ENCODE results near the gene CENATAC.

DNA sequence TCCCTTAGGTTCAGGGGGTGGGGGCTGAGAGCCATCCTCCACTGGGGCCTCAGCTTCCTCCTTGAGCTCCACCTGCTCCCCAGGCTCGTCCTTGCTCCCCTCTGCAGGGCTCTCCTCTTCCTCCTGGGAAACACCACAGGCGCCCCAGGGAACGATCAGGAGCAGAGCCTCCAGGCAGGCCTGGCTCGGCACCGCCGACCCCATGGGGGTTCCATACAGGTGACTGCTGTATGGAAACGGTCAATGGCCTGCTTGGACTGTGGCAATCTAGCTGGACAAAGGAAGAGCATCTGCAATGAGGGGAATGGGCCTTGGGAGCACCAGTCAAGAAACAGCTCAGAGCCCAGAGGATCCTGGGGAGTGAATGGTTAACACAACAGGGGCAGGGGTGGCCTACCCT lies 51.1 kb downstream of the CENATAC start:
- TF ChIP-seq, protein P1, sequence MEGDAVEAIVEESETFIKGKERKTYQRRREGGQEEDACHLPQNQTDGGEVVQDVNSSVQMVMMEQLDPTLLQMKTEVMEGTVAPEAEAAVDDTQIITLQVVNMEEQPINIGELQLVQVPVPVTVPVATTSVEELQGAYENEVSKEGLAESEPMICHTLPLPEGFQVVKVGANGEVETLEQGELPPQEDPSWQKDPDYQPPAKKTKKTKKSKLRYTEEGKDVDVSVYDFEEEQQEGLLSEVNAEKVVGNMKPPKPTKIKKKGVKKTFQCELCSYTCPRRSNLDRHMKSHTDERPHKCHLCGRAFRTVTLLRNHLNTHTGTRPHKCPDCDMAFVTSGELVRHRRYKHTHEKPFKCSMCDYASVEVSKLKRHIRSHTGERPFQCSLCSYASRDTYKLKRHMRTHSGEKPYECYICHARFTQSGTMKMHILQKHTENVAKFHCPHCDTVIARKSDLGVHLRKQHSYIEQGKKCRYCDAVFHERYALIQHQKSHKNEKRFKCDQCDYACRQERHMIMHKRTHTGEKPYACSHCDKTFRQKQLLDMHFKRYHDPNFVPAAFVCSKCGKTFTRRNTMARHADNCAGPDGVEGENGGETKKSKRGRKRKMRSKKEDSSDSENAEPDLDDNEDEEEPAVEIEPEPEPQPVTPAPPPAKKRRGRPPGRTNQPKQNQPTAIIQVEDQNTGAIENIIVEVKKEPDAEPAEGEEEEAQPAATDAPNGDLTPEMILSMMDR (IDR thresholded peaks at IDR 0.05 in 8 of 11, conservative IDR thresholded peaks at IDR 0.05 in 3 of 11), result no peak
- no peak for TF ChIP-seq POLR2A (IDR thresholded peaks at IDR 0.05)
- no peak for TF ChIP-seq POLR2AphosphoS5 (IDR thresholded peaks at IDR 0.05)
